C4-2B (cell line): Measurements from ENCODE around the gene PGAM2.

Source experiments
- H3K27ac ChIP-seq: fragments of 450-650 bp; 2 replicates; pipeline ENCODE4 v1.5.1; 2017
- ZFX ChIP-seq: fragments of 450-650 bp; IDR thresholded peaks from 2 replicates; pipeline ENCODE4 v1.6.1; 2017
- TF ChIP-seq, protein P1 (sequence below): fragments of 450-650 bp; conservative IDR thresholded peaks from 2 replicates; pipeline ENCODE4 v1.5.1; 2017; ENCODE audit warnings: mild to moderate bottlenecking

Gene PGAM2

DNA sequence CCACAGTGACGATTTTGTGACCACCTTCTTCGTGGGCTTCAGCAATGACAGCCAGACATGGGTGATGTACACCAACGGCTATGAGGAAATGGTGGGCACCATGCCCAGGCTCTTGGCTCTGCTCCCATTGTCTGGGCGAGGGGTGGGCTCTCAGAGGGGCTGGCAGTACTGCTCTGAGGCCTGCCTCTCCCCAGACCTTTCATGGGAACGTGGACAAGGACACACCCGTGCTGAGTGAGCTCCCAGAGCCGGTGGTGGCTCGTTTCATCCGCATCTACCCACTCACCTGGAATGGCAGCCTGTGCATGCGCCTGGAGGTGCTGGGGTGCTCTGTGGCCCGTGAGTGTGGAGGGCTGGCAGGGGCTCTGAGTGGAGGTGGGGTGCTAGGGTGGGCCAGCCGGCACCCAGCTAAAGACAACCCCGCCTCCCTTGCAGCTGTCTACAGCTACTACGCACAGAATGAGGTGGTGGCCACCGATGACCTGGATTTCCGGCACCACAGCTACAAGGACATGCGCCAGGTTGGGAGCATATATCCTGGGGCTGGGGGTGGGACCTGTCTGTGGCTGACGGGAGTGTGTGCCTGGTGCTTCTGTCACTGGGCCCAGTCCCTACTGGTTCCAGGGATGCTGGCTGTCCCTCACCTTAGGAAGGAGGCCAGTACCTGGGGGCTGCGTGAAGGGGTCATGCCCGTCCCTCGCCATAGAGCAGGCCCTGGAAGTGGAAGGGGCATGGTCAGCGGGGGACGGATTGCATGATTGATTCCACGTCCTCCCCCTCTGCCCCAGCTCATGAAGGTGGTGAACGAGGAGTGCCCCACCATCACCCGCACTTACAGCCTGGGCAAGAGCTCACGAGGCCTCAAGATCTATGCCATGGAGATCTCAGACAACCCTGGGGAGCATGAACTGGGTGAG is 45.6 kb upstream of the PGAM2 start:
- H3K27ac ChIP-seq = no peak overlapping the region
- TF ChIP-seq ZFX = no peak
- TF ChIP-seq, protein P1, sequence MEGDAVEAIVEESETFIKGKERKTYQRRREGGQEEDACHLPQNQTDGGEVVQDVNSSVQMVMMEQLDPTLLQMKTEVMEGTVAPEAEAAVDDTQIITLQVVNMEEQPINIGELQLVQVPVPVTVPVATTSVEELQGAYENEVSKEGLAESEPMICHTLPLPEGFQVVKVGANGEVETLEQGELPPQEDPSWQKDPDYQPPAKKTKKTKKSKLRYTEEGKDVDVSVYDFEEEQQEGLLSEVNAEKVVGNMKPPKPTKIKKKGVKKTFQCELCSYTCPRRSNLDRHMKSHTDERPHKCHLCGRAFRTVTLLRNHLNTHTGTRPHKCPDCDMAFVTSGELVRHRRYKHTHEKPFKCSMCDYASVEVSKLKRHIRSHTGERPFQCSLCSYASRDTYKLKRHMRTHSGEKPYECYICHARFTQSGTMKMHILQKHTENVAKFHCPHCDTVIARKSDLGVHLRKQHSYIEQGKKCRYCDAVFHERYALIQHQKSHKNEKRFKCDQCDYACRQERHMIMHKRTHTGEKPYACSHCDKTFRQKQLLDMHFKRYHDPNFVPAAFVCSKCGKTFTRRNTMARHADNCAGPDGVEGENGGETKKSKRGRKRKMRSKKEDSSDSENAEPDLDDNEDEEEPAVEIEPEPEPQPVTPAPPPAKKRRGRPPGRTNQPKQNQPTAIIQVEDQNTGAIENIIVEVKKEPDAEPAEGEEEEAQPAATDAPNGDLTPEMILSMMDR = no peak

GRCh38 chr7:44109991-44110390 is 44.6 kb upstream of the PGAM2 start:
- H3K27ac ChIP-seq = no peak overlapping the region
- TF ChIP-seq, protein P1 = no peak

GRCh38 chr7:44108768-44109750 is 43.7 kb upstream of the PGAM2 start:
- H3K27ac ChIP-seq = no peak overlapping the region
- TF ChIP-seq, protein P1 = no peak
- TF ChIP-seq ZFX = no peak

GRCh38 chr7:44107961-44108767 is 42.8 kb upstream of the PGAM2 start:
- TF ChIP-seq, protein P1 = no peak
- no peak for TF ChIP-seq ZFX
- H3K27ac ChIP-seq = no peak overlapping the region

DNA sequence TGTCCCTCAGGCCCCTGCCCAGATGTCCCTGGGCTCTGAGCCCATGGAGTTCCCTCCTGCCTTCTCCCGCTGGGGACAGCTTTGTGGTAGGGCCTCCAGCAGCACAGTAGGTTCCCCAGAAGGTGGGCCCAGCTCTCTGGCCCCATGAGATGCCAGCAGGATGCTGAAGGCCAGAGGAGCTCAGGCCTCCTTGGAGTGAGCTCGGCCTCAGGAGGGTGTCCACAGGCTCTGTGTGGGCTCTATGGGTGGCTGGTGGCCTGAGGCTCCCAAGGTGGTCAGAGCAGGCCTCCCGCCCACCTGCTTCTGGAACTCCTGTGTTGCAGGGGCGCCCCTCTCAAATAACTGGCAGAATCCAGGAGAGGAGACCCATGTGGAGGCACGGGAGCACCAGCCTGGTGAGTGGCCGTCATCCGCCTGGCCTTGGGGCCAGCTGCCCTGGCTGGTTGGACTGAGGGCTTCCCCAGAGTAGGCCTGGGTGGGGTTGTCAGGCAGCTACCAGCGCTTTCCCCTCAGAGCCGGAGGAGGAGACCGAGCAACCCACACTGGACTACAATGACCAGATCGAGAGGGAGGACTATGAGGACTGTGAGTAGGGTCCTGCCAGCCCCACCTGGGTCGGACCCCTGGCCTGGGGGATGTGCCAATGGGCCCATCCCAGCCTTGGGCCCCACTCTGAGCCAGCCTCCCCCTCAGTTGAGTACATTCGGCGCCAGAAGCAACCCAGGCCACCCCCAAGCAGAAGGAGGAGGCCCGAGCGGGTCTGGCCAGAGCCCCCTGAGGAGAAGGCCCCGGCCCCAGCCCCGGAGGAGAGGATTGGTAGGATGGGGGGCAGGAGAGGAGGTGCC is 42.0 kb upstream of the PGAM2 start:
- TF ChIP-seq, protein P1 = no peak
- no peak for TF ChIP-seq ZFX
- no peak overlapping the region for H3K27ac ChIP-seq

- H3K27ac ChIP-seq = no peak overlapping the region
- TF ChIP-seq ZFX = no peak
- TF ChIP-seq, protein P1 = no peak
Measured at GRCh38 chr7:44106311-44107065, 41.1 kb upstream of the PGAM2 start.
